GM06990 (cell line): ENCODE data around the gene PUM2.

Experiments
- DNase-seq: peaks from one replicate; pipeline ENCODE4 v3.0.0-alpha.2; 2011; ENCODE audit not compliant: insufficient read length; ENCODE audit errors: extremely low read depth
- H3K27me3 ChIP-seq: replicated peaks from 2 replicates; pipeline ENCODE4 v1.6.0; 2011; ENCODE audit warnings: low read length; ENCODE audit not compliant: control insufficient read depth, insufficient read depth
- H3K36me3 ChIP-seq: 2 replicates; pipeline ENCODE4 v1.5.1; 2011; ENCODE audit warnings: low read length; ENCODE audit not compliant: control insufficient read depth, insufficient read depth
- H3K4me3 ChIP-seq: replicated peaks from 2 replicates; pipeline ENCODE4 v1.5.1; 2011; ENCODE audit warnings: low read depth, mild to moderate bottlenecking, control low read depth, low read length
- TF ChIP-seq, protein P1 (sequence below): IDR thresholded peaks from 2 replicates; pipeline ENCODE4 v1.5.1; 2011; ENCODE audit warnings: low read length, control low read depth, mild to moderate bottlenecking, inconsistent platforms; ENCODE audit not compliant: insufficient read depth, poor library complexity, severe bottlenecking

PUM2 gene

DNA sequence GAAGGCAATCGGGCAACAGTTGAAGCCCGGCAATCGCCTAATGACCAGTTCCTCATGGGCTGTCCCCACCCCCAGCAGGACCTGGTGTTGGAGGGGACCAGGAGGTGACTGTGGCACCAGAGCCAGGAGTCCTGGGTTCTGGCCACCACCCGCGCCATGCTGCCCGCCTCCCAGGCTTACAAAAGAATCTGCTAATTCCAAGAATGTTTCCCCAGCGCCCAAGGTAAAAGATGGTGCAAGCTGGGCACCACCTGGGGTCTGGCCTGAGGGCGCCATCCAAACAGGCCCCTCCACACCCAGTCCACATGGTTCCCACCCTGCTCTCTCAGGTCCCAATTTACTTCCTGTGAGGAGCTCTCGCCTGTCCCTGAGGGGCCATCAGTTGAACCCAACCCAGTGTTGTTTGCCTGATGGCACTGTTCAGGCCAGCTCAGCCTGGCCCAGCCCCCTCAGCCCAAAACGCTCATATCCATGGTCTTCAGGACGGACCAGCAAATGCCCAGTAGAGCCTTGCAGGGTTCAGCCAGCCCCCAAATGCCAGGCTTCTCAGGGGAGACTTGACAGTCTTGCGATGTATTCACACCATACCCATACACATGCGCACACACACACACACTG lies 130.8 kb downstream of the PUM2 start:
- no peak for DNase-seq

DNA sequence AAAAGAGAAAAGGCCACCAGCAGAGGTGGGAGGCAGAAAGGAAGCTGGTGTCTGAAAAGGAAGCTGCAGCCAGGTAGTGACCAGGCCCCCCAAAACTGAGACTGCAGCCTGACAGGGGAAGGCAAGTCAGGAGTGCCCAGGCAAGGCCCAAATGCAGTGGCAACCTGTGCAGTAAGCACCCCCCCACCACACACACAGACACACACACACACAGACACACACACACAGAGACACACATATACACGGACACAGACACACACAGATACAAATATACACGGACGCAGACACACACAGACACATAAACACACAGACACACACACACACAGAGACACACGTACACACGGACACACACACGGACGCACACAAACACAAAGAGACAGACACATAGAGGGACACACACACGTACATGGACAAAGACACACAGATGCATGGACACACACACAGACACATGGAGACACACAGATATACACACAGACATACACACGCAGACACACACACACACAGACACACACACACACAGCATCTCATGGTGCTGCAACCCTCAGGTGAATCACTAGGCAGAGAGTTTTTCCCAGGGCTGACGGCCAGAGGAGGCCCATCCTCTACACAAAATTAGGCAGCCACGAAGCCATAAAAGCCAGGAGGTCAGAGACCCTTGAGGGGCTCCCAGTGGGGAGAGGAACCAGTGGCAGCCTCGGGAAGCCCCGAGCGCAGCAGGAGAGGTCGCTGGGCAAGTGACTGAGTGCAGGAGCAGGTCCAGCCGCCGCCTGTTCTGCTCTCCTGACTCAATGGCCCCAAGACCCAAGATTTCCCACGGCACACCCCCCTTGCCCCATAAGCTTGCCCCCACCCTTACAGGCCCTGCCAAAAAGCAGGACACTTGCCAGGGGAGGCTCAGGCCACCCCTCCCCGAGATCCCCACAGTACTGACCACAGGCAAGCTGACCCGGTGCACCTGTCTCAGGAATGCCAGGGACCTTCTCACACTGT lies 132.0 kb downstream of the PUM2 start:
- no peak for DNase-seq
- Histone ChIP-seq H3K4me3 (no peak overlapping the region), H3K27me3 (no peaks in the 10 kb centered on the region), H3K36me3 (peaks cover 6% of the 10 kb centered on the region)
- TF ChIP-seq, protein P1, sequence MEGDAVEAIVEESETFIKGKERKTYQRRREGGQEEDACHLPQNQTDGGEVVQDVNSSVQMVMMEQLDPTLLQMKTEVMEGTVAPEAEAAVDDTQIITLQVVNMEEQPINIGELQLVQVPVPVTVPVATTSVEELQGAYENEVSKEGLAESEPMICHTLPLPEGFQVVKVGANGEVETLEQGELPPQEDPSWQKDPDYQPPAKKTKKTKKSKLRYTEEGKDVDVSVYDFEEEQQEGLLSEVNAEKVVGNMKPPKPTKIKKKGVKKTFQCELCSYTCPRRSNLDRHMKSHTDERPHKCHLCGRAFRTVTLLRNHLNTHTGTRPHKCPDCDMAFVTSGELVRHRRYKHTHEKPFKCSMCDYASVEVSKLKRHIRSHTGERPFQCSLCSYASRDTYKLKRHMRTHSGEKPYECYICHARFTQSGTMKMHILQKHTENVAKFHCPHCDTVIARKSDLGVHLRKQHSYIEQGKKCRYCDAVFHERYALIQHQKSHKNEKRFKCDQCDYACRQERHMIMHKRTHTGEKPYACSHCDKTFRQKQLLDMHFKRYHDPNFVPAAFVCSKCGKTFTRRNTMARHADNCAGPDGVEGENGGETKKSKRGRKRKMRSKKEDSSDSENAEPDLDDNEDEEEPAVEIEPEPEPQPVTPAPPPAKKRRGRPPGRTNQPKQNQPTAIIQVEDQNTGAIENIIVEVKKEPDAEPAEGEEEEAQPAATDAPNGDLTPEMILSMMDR = no peak

More for the DNA sequence above, 130.8 kb downstream of the PUM2 start:
- TF ChIP-seq, protein P1 = no peak
- no peak overlapping the region for H3K4me3 ChIP-seq
- H3K36me3 ChIP-seq = peaks cover 6% of the 10 kb centered on the region
- no peaks in the 10 kb centered on the region for H3K27me3 ChIP-seq

DNA sequence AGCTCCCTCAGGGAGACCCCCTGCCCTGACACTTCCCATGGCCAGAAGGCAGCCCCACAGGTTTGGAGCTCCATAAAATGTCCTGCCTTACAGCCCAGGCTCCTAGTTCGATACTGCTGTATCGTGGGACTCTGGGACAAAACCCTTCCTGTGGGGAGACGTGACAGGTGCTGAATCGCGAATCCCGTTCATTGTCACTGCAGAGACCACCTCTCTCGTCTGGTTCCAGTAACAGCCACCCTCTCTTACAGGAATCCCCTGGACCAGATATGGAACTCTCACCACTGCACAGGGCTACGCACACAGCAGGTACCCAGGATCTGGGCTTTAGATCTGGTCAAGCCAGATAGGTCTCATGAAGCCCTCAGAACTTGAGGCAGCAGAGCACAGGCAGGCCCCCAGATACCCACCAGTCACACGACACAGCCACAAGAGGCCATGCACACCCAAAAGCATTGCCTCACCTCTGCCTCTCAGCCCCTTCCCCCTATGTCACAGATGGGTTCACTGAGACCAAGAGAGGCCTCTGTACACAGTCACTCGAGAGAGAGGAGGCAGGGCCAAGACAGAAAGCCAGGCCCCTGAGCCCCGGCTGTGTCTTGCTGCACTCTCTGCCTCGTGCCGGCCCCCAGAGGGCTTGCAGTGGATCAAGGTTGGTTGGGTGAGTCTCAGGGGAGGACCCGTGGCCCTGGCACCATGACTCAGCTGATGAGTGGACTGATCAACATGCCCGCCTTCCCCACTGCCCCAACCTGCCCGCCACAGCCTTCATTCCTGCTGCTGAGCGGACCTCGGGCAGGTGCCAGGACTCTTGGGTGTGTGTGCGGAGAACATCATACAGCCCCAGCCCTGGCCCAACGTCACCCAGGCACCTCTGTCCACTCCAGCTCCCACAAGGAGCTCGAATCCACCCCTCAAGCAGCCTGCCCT lies 133.3 kb downstream of the PUM2 start:
- Histone ChIP-seq H3K4me3 (no peak overlapping the region), H3K27me3 (no peaks in the 10 kb centered on the region), H3K36me3 (peaks cover 6% of the 10 kb centered on the region)
- TF ChIP-seq, protein P1 = no peak
- DNase-seq = no peak

DNA sequence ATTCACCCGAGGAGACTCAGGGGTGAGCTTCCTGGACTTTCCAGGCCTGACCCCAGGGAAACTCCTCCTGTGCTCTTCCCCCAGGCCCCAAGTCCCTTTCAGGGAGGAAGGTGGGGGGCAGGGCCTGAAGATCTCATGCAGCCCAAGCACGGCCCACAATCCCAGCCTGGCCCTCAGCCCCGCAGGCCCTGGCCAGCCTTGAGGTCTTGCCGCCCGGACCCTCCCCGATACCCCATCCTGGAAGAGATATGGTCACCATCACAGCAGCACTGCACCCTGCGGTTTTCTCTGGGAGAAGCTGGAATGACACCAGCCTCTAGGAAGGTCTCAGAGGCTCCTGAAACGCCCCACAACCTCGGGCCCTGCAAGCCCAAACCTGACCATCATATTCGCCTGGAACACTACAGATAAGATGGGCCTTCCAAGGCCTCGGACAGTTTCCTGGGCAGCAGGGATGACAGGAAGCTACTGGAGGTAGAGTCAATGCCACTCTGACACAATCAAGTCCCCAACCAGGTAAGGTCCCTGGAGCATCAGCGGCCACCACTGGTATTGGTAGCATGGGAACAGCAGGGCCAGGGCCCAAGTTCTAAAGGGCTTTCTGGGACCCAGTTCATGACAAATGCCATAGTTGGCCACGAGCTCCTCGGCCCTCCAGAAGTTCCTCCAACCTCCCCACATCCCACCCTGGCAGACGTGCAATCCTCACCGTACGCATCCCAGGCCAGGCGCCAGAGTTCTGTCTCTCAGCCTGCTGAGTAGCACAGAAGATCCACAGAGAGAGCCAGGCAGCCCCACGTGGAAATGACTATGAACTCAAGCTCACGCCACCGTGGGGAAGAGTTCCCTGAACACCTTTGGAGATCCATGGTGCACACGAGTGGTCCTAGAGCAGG lies 134.3 kb downstream of the PUM2 start:
- DNase-seq = no peak
- TF ChIP-seq, protein P1 = no peak
- Histone ChIP-seq H3K4me3 (no peak overlapping the region), H3K36me3 (peaks cover 6% of the 10 kb centered on the region), H3K27me3 (no peaks in the 10 kb centered on the region)
